Measurements from ENCODE around the gene CHAMP1.
"Not testable (repeated sequence)": the region's sequence is repeated elsewhere in the genome, so short reads cannot be mapped to it uniquely, and the experiment has no call there.

Gene CHAMP1

DNA sequence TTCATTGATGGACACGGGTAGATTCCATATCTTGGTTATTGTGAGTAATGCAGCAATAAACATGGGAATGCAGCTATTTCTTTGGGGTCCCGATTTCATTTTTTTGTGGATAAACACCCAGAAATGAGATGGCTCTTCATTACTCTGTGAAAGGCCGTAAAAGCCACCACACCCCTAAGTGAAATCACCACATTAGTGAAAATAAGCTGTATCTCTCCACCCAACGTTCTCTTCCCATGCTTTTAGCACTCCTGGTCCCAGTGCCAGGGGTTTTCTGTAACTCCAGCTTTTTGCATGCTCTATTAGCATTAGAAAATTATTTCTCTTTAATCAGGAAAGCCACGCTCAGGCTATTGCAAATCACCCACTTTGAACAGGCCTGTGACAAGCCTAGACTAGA, 15.8 kb downstream of the CHAMP1 start:
- no peak for DNase-seq

DNA sequence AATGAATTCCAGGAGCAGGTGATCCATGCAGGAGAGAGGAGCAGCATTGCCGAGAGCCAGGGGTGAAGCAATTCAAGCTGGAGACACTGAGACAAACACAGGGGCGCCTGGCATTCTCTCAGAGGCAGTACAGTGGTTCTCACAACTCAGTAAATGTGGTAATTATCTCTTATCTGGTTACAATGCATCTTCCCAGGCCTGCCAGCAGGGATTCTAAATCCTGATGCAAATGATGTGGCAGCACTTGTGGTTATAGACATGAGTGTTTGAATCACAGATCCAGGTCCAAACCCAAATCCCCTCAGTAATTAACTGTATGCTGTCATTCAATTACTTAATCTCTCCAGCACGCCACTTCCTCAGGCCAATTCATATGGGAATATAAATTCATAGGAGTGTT, 19.6 kb downstream of the CHAMP1 start:
- not testable (repeated sequence) for DNase-seq

DNA sequence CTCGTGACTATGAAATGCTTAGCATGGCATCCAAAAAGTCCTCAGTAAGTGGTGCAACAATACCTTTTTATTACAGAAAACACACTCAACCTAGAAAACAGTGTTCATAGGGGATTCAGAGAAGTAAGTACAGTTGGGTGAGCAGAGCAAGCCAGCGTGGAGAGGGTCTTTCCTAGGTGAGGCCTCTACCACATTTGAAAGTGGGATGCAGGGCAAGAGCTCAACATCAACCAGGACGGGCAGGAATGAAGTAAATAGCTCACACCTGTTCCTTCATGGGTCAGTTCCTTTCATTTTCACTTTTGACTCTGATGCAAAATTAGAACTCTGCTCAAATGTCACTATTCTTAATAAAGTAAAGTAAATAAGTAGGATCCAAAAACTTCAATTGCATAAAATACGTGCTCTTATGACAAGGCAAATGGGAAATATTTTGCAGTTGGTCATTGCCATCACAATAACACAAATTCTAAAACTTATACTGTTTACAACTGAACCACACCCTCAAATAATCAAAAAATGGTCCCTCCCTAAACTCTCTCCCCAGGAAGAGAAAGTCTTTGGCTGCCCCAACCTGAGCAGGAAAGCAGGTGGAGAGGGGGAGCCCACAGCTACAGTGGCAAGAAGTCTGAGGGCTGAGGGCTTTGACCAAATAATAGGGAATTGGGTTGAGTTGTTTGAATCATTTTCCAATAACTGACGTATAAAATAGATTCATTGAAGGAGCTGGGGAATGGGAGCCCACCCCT, 20.2 kb downstream of the CHAMP1 start:
- no peak for DNase-seq

DNA sequence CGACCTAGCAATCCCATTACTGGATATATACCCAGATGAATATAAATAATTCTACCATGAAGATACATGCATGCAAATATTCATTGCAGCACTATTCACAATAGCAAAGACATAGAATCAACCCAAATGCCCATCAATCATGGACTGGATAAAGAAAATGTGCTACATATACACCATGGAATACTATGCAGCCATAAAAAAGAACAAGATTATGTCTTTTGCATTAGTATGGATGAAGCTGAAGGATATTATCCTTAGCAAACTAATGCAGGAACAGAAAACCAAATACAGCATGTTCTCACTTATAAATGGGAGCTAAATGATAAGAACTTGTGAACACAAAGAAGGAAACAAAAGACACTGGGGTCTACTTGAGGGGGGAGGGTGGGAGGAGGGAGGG, 22.2 kb downstream of the CHAMP1 start:
- not testable (repeated sequence) for DNase-seq

DNA sequence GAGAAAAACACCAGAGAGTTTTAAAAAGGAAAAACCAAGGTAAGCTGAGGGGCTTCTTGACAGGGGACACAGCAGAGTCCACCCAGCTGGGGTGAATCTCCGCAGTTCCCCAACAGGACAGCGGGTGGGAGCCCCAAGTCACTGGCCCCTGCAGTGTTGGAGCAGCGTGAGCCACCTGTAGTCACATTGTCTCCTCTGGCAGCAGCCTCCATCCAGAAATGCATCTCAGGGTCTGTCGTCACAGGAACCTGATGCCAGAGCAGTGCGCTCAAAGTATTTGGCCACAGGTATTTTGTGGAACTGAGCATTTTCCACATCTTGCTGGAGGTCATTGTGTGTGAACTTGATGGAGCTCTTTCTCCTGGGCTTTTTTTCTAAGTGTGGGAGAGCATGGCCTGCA, 24.7 kb downstream of the CHAMP1 start:
- DNase-seq: no peak

DNA sequence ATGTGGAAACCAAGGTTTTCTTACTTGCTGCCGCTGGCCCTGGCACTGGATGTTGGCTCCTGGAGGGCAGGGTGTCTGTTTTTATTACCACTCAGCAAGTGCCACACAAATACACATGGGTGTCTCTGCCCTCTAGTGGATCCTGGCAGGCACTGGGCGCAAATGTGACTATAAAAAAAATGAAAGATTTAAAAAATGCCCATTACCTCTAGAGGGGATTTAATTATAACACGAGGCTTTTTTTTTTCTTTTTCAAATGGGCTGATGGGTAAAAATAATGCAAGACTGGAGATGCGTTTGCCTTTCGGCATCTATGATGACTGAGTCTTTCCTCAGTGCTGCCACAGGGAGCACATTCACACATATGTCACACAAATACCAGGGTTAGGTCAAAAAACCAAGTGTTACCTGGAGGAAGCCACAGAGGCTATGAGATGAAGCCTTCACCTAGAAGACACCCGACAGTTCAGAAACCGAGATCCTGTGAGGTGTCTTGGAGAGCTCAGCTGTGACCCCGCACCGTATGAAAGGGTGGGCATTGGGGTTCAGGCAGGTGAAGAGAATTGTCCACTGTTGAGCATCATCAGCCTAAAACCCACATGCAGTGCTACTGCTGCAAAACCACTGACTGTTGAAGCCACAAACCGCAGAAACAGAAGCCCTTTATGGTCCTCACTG, 25.7 kb downstream of the CHAMP1 start:
- no peak for DNase-seq

DNA sequence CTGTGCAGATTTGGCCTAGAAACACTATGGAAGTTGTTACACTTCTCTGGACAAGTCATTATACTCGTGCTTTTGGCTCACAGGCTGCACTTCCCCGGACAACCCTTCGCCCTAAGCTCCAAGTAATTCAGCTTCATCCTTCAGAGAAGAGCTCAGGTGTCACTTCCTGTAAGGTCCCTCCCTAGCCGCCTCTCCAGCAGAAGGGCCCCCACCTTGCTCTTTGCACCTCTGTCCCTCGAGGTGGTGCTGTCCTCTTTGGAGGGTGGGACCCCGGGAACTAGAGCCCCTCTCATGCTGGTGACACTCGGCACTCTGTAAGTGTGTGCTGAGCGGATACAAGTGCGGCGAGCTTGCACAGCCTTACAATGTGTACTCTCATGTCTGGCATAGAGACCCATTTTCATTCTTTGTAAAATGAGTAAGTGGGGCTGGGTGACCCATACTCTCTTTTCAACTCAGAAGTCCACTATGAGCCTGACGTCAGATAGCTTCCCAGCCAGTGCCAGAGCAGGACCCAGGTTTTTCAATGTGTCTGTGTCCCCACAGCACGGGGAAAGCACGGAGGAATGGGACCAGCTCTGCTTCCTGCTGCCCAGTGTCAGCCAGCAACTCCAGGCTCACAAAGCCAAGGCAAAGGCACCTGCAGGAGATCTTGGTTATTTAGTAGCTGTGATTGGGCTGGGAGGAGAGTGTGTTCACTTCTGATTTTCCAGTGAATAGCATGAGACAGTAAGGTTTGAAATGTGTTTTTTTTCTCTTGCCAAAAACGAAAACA, 26.9 kb downstream of the CHAMP1 start:
- no peak for DNase-seq

DNA sequence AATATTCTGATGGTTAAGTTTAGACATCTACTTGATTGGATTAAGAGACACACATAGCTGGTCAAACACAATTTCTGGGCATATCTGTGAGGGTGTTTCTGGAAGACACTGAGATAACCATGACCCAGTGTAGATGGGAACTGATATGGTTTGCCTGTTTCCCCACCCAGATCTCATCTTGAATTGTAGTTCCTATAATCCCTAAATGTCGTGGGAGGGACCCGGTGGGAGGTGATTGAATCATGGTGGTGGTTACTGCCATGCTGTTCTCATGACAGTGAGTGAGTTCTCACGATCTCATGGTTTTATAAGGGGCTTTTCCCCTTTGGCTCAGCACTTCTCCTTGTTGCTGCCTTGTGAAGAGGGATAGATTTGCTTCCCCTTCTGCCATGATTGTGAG, 33.0 kb downstream of the CHAMP1 start:
- not testable (repeated sequence) for DNase-seq

DNA sequence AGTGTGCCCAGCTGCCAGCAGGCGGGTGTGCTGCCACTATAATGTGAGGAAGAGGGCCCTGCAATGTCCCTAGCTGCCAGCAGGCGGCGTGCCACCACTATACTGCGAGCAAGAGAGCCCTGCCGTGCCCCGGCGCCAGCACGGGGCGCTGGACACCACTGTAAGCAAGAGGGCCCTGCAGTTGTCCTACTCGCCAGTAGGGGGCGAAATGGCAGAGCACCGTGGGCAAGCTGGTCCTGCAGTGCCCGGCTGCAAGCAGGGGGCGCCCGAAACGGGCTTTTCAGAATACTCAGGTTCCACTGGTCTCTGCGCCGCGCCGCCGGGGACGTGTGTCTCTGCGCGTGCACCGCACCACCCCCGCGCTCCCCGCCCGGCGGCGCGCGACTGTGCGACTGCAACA, 38.5 kb downstream of the CHAMP1 start:
- DNase-seq: not testable (repeated sequence)

DNA sequence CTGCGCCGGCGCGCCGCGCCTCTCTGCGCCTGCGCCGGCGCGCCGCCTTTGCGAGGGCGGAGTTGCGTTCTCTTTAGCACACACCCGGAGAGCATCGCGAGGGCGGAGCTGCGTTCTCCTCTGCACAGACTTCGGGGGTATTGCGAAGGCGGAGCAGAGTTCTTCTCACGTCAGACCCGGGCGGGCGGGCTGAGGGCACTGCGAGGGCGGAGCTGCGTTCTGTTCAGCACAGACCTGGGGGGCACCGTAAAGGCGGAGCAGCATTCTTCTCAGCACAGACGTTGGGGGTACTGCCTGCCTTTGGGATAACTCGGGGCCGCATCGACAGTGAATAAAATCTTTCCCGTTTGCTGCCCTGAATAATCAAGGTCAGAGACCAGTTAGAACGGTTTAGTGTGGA, 39.1 kb downstream of the CHAMP1 start:
- DNase-seq: not testable (repeated sequence)
